ENCODE results near the gene HPN.
A peak's percentile ranks its signal among the peaks of the same experiment; 100 is the strongest.
"Not testable (repeated sequence)": the region's sequence is repeated elsewhere in the genome, so short reads cannot be mapped to it uniquely, and the experiment has no call there.

HPN gene

DNA sequence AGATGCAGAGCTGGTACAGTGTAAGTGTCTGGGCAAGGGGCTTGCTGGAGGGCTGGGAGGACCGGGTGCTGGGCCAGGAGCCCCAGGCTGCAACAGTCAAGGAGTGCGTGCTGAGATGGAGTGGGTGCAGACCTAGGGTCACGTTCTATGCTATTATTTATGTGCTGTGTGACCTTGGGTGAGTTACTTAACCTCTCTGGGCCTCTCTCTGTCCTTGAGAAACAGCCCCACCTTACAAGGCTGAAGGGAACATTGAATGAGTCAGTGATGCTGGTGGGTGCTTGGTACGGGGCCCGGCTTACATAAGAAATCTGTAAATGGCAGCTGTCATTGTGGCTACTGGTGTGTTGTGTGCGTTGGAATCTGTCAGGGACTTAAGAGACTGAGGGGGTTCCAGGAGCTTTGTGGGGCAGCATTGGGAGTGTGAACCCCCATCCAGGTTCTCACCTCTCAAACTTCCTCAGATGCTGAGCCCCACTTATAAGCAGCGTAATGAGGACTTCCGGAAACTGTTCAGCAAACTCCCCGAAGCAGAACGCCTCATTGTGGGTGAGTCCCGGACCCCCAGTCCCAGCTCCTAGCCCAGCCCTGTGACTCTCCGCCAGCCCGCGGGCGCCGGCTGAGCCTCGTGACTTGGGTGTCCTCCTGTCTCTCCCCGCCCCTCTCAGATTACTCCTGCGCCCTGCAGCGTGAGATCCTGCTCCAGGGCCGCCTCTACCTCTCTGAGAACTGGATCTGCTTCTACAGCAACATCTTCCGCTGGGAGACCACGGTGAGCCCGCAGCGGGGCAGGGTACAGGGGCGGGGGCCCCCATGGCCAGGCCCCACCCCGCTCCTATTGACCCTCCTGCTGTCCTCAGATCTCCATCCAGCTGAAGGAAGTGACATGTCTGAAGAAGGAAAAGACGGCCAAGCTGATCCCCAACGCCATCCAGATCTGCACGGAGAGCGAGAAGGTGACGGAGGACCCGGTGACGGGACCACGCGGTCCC is 31.8 kb upstream of the HPN start:
- no peak for DNase-seq

- no peak for DNase-seq
Observed at GRCh38 chr19:35011091-35011689, 30.3 kb upstream of the HPN start.

DNA sequence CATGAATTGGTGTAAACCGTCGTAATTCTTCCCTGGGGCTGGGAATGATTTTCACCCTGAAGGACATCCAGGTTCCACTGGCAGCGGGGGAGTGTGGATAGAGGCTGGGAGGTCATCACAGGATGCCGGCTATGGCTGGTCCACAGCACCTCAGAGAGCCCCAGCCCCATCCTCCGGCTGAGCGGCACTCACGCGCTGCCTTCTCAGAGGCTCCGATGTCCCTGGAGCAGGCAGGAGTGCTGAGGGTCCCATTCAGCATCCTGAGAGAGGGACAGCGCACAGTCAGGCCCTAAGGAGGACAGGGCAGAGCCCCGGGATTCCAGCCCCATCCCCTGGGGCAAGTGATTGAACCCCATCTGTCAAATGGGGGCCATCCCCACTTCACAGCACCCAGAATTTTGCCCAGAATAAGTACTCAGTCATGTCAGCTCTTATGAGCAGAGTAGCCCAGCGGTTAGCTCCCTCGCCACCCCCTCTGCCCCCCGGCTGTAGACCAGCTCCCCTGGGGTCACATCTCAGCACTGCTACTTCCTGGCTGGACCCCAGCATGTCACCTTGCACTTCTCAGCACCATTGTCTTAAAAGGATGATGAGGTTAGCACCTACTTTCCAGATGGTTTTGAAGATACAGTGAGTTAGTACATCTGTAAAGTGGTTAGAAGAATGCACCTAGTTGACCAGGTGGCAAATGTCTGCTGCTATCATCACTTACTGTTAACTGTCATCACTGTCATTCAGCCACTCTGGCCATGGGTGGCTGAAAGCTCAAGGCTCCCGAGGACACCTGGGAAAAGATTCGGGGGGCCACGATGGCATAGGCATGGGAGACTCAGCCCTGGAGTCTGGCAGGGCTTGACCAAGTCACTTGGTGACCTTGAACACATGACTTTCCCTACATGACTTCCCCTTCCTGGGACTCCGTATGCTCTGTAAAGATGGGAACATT is 29.5 kb upstream of the HPN start:
- DNase-seq: no peak

DNA sequence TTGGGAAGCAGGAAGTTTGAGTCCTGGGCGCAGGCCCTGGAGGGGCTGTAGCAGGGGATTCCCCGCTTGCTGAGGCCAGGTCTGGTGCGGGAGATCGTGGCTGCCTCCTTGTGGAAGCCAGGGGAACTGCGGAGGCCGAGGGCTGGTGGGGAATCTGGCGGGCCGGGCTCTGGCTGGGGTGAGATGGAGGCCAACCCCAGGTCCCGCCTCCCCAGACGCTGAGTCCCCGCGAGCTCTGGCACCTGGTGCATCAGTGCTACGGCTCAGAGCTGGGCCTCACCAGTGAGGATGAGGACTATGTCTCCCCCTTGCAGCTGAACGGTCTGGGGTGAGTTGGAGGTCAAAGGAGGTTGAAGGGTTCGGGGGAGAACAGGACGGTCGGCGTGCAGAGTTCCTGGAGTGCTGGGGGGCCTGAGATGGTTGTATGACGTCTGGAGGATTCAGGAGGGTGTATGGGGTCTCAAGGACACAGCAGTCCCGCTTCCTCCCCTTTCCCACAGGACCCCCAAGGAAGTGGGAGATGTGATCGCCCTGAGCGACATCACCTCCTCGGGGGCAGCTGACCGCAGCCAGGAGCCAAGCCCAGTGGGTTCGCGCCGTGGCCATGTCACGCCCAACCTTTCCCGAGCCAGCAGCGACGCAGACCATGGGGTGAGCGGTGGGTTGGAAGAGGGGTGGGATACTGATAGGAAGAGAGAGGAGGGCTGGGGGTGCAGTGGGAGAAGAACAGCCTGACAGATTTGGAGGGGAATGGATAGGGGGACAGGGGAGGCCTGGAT is 28.3 kb upstream of the HPN start:
- DNase-seq: peak; percentile 85

GRCh38 chr19:35013820-35014754 is 27.4 kb upstream of the HPN start:
- DNase-seq: no peak

- DNase-seq: not testable (repeated sequence)
Observed at GRCh38 chr19:35014774-35015173, 26.7 kb upstream of the HPN start.

DNA sequence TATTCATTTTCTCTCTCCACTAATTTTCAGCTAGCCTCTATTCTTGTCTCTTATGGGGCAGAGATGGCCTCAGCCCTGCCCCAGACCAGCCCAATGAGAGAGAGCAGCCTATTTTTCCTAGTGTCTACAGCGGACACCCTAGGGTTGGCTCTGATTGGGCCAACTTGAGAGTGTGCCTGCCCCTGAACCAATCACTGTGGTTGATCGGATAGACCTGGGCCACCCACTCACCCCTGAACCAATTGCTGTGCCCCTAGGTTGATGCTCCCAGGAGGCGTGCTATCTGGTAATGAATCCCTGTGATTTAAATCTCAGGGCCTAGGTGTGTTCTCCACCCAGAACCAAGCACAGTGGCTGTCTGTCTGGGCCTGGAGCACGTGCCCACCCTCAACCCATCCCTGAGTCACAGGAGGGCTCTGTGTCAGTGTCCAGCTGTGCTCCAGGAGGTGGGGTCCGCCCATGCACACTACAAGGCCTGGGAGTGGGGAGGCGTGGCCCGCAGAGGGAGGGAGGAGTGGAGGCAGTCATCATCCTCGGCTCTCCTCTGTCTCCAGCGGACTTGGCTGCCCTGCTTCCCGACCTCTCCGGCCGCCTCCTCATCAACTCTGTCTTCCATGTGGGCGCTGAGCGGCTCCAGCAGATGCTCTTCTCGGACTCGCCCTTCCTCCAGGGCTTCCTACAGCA is 26.1 kb upstream of the HPN start:
- no peak for DNase-seq

DNA sequence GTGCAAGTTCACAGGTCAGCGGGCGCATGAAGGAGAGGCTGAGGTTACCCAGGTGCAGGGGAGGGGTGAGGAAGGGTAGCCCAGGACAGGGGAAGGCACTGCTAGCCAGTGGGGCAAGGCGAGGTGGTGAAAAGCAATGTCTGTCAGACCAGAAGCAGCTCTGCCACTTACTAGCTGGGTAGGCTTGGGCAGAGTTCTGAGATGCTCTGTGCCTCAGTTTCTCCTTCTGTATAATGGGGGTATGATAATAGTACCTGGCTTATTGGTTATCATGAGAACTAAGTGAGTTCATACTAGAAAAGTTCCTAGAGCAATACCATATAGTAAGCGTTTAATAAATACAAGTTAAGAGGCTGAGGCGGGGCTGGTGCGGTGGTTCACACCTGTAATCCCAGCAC is 25.6 kb upstream of the HPN start:
- DNase-seq: no peak

DNA sequence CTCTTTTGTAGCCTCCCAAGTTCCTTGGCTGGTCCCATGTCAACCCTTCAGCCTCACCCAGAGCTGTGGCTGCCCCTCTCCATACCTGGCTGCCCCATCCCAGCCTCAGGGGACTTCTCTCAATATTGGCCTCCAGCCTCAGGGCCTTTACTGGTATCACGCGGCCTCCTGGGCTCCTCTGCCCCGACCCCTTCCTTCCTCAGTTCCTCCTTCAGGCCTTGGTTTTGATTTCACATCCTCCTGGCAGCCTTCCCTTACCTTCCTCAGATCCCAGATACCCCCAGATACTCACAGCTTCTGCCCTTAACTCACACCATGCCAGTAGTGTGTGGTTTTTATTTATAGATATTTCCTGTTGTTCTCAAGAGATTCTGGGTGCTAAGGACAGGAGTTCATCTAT is 24.0 kb upstream of the HPN start:
- DNase-seq: no peak

GRCh38 chr19:35018379-35018778 is 23.1 kb upstream of the HPN start:
- no peak for DNase-seq

DNA sequence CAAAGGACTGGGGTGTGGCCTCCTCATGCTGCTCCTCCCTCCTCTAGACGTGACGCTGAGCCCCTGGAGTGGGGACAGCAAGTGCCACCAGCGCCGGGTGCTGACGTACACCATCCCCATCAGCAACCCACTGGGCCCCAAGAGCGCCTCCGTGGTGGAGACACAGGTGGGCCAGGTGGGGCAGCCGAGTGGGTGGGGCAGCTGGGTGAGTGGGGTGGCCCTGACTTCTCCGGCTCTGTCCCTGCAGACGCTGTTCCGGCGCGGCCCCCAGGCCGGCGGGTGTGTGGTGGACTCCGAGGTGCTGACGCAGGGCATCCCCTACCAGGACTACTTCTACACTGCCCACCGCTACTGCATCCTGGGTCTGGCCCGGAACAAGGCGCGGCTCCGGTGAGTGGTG is 22.4 kb upstream of the HPN start:
- no peak for DNase-seq

GRCh38 chr19:35021016-35021415 is 20.5 kb upstream of the HPN start:
- DNase-seq: no peak

- no peak for DNase-seq
Observed at GRCh38 chr19:35021596-35021995, 19.9 kb upstream of the HPN start.

- DNase-seq: no peak
Observed at GRCh38 chr19:35022460-35022859, 19.1 kb upstream of the HPN start.

DNA sequence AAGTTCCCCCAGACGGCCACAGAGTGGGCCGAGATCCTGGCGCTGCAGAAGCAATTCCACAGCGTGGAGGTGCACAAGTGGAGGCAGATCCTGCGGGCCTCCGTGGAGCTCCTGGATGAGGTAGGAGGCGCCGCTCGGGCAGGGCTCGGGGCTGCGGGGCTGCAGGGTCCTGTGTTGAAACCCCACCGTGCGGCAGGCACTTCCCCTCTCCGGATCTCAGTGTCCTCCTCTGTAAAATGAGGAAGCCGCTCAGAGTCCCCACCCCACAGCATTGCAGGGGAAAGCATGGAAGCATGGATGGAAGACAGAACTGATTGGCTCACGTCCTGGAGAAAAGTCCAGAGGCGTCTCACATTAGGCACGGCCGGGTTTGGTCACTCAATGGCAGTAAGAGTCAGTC is 18.1 kb upstream of the HPN start:
- DNase-seq: no peak

DNA sequence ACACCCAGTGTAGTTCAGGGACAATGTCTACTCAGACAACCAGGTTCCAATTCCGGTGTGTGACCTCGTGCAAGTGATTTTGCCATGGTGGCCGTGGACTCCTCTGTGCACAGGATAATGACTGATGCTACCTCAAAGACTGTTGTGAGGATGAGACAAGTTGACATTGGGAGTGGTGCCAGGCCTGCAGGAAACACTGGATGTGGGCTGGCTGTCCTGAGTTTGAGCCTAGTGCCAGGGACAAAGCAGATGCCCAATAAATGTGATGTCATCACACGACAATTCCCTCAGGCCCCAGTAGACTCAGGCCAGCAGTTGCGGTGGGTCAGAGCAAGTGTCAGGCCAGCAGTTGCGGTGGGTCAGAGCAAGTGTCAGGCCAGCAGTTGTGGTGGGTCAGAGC is 17.4 kb upstream of the HPN start:
- DNase-seq: no peak

DNA sequence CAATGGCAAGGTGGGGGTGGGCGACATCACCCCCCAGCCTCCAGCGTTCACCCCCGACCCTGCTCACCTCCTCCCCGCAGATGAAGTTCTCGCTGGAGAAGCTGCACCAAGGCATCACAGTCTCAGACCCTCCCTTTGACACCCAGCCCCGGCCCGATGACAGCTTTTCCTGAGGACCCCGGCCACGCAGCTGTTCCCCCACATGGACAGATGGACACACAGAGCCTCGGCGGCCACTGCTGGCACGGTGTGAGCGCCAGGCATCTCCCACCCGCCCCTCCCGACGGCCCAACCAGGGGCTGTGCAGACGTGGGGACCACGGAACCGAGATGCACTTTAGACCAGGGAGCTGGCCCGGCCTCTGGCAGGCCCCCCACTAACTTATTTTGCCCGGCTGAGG is 15.6 kb upstream of the HPN start:
- no peak for DNase-seq

- no peak for DNase-seq
Observed at GRCh38 chr19:35026418-35026817, 15.1 kb upstream of the HPN start.

- DNase-seq: no peak
Observed at GRCh38 chr19:35027009-35027408, 14.5 kb upstream of the HPN start.

DNA sequence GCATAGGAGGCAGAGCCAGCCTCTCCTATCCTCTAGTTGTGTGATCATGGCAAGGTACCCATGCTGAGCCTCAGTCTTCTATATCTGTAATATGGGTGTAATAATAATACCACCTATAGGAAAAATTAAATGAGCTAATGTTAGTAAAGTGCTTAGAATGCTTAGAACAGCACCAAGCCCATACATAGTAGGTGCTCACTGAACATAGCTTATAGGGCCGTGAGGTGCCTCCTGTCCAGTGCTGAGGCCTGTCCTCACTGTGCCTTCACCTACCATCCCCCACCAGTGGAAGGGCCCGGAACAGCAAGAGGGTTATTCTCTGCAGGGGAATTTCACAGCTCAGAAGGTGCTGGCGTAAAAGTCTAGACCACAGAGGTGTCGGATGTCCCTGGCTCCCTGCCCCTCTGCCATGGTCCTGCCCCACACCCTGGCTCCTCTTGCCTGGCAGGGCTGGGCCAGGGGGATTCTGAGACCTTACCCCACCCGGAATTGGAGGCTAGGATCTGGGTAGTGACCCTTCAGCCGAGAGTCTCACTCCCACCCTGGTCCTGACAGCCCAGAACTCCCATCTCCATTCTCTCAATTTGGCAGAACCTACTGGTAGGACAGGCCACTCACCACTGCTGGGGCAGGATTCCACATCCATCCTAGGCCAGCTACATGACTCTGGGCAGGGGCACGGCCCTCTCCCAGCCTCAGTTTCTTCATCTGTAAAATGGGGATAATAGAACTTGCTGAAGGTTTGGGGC is 13.5 kb upstream of the HPN start:
- DNase-seq: no peak

Data from retina (tissue), 1 donor.